NCI-H2171 (cell line): ENCODE results near the gene FTO.
"Not testable (repeated sequence)": the region's sequence is repeated elsewhere in the genome, so short reads cannot be mapped to it uniquely, and the experiment has no call there.

Experiments
- DNase-seq: peaks from one replicate; lab custom pipeline; 2025; lab: John Stamatoyannopoulos, UW

Gene FTO

GRCh38 chr16:54181683-54182329 is 477.9 kb downstream of the FTO start:
- DNase-seq = not testable (repeated sequence)

DNA sequence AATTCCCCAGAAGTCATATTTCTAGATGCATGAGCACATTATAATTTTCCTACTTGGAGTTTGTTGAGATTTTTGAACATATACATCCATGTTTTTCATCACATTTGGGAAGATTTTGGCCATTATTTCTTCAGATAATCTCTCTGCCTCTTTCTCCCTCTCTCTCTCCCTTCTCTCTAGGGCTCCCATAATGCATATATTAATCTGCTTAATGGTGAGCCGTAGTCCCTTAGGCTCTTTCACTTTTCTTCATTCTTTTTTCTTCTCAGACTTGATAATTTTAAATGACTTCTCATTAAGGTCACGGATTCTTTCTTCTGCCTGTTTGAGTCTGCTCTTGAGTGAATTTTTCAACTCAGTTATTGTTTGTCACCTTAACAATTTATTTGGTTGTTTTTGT is 481.1 kb downstream of the FTO start:
- no peak for DNase-seq

DNA sequence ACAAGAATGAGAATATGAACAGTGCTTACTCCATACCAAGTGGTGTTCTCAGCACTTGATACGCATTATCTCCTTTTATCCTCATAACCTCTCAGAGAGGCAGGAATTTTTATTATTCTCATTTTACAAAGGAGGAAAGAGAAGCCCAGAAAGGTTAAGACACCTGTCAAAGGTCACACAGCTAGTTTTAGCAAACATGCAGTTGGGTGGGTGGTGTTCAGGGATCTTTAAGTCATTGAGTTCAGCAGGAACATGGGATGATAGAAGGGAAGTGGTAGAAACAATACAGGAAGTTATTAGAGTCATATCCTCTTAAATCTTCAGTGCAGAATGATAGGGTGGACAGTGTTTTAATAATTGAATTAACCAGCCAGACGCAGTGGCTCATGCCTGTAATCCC is 487.2 kb downstream of the FTO start:
- no peak for DNase-seq

- DNase-seq = no peak
Observed at GRCh38 chr16:54191592-54191991, 487.6 kb downstream of the FTO start.

GRCh38 chr16:54193013-54193664 is 489.2 kb downstream of the FTO start:
- no peak for DNase-seq

GRCh38 chr16:54193665-54194333 is 489.8 kb downstream of the FTO start:
- DNase-seq = peak; percentile 84

DNA sequence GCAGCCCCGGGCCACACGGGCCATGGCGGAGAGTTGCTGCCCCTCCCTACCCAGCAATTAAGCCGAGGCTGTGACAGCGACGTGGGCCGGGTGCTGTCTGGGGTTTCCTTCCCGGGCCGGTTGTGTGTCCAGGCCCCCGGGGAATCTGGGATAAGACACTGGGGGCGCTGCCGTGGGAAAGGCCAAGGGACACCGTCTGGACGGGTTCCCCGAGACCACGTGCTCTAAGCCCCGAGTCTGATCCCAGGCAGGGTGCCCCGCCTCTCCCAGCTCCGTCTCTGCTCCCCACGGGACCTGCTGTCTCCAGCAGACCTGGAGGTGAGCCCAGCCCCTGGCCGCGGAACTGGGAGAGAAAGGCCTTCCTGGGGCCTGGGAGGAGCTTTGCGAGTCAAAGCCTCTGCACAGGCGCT is 490.4 kb downstream of the FTO start:
- peak; percentile 74 for DNase-seq

DNA sequence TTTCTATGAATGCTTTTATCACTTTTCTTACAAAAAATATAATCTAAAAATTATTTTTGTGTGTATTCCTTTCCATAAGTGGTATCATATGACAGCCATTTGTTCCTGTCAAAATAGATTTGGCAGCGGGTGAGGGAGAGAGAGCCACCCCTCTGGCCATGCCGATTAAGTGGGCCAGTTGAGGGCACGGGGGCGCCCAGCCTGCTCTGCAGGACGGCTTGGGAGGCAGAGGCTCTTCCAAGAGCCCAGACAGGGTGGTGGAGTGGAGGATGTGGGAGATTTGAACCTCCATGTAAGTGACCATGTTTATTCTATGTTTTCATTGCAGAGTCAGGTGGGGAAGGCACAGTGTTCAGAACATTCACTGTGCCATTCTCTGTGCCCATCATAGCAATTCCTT is 493.8 kb downstream of the FTO start:
- DNase-seq = no peak

DNA sequence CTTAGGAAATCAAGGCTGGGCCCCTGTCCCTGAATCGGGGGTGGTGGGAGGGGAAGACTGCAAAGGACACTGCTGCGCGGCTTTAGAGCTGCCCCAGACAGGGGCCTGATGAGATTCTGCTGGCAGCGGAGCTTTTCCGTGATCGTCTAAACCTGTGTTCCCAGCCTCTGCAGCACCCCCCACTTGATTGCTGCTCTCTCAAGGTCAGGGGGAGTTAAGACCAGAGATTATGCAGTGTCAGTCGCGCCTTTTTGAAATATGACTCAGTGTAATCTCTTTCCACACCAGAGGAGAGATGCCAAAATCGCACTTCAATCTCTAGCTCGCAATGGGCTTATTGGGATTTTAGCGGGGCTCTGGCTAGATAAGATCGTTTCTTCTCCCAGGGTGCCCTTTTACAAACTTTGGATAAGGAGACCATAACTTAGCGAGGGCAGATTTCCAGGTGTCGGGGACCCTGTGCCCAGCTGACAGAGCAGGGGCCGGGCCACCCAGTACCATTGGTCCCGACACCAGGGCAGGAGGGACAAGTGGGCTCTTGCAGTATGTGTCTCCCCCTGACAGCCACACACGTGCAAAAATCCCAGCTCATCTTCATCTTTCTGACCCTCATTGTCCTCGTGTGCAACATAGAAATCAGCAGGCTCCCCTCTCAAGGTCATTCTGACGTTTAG is 495.7 kb downstream of the FTO start:
- no peak for DNase-seq

DNA sequence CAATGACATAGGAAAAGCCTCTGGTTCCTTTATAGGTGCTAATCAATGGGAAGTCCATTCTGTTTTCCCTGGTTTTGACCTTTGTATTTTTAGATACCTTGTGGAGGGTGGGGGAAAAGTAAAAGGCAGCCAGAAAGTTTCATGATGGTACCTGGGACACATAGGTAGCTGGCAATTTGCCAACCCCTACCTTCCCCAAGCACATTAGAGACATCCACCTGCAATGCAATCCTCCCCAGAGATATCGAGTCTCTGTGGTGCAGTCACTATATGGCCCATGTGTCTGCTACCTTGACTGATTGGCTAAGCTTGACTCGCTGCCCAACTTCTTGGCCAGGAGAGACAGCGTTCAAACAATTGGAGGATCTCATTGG is 496.2 kb downstream of the FTO start:
- DNase-seq = no peak

DNA sequence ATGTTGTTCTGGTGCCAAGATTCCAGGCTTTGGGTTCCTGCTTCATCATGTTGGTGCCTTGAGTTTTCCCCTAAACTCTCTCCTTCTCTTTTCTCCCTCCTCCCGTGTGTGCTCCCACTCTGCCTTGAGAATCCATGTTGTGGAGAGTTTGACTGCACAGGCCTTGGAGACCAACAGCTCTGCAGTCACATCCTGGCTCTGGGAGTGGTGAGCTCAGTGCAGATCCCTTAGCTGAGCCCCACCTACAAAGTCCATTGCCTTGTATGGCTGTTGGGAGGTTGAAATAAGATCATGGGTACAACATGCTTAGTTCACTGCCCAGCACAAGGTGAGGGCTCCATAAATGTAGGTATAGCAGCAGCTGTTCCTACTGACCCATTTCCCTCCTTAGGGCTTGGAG is 496.8 kb downstream of the FTO start:
- DNase-seq = no peak

DNA sequence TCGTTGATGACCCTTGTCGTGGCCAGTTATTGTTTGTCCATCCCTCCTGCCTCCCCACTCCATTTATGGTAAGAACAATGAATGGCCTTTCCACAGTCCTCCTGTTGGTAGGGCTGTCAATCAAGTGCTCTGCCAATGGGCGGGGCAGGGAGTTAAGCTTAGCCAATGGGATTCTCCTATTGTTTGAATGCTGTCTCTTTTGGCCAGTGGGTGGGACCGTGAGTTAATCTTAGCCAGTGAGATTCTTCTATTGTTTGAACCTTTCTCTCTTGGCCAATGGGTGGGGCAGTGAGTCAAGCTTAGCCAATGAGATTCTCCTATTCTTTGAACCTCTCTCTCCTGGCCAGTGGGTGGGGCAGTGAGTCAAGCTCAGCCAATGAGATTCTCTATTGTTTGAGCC is 497.2 kb downstream of the FTO start:
- no peak for DNase-seq
